ENCODE data around the gene C1QC.

C1QC gene

DNA sequence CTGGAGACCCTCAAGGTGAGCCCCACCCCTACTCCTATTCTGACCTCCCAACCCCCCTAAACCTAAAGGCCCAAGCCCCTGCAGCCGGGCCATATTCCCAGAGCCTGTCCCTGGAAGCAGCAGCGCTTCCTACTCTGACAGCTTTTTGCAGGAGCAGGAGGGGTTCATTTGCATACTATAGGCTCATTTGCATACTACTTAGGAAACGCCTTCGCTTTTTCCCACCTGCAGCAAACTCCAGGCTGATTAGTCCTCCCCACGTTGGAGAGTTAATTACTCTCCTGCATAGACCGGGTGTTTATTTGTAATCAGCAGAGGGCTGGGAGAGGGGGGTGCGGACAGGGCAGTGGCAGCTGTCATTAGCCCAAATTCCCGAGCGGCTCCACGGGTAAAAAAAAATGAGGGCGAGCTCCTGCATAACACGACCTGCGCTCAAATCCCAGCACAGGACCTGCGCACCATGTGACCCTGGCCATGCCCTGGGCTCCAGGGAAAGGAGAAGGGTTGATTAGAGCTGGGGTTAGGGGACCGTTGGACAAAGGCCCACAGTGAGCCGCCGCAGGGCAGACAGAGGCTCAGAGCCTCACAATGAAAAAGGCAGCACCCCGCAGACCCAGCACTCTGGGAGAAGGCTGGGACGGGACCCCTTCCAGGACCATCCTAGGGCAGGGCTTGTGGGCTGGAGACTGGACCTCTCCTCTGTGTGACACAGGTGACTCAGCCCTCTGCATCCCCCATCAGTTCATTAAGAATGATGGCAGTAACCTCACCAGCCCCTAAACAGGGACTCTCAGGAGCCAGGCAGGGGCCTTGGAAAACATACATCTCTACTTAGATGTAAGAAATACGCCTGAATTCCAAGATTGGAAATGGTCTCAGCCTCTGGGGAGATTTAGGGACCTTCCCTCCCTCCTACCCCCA, 16.9 kb upstream of the C1QC start:
- TF ChIP-seq, protein P1, sequence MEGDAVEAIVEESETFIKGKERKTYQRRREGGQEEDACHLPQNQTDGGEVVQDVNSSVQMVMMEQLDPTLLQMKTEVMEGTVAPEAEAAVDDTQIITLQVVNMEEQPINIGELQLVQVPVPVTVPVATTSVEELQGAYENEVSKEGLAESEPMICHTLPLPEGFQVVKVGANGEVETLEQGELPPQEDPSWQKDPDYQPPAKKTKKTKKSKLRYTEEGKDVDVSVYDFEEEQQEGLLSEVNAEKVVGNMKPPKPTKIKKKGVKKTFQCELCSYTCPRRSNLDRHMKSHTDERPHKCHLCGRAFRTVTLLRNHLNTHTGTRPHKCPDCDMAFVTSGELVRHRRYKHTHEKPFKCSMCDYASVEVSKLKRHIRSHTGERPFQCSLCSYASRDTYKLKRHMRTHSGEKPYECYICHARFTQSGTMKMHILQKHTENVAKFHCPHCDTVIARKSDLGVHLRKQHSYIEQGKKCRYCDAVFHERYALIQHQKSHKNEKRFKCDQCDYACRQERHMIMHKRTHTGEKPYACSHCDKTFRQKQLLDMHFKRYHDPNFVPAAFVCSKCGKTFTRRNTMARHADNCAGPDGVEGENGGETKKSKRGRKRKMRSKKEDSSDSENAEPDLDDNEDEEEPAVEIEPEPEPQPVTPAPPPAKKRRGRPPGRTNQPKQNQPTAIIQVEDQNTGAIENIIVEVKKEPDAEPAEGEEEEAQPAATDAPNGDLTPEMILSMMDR (IDR thresholded peaks at IDR 0.05; ENCODE audit: insufficient read depth, low read depth, low read length, missing control alignments), result no peak
- DNase-seq (ENCODE audit: low read depth), result no peak
- no peak overlapping the region for H3K4me3 ChIP-seq (ENCODE audit: low read length)

GRCh38 chr1:22627331-22627730, 16.1 kb upstream of the C1QC start:
- no peak for DNase-seq (ENCODE audit: low read depth)
- H3K4me3 ChIP-seq (ENCODE audit: low read length), result no peak overlapping the region
- TF ChIP-seq, protein P1 (IDR thresholded peaks at IDR 0.05; ENCODE audit: insufficient read depth, low read depth, low read length, missing control alignments), result no peak

DNA sequence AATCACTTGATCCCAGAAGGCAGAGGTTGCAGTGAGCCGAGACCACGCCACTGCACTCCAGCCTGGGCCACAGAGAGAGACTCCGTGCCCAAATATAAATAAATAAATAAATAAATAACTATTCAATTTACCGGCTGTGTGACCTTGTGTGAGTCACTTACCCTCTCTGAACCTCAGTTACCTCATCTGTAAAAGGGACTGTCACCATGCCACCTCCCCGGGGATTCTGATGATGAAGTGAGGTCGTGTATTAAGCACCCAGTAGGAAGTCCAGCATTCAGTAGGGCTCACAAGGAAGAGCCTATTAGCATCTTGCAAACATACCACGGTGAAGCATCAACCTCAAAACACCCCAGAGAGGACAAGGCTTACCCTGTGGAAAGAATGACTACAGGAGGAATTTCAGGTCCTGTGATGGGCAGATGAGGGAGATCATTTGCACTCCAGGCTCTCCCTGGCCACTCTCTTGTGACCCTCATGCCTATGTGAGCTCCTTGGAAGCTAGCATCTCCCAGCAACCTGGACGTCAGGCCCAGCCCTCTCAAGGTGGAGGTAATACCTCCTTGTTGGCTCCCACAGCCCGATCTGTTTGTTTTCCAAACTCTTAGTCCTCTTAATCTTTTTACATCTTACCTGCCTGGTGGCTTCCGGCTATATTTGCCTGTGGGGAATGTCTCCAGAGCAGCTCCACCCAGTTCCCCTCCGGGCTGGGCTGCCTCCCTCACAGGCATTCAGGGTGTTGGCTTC, 14.6 kb upstream of the C1QC start:
- TF ChIP-seq, protein P1 (IDR thresholded peaks at IDR 0.05; ENCODE audit: insufficient read depth, low read depth, low read length, missing control alignments), result no peak
- DNase-seq (ENCODE audit: low read depth), result no peak
- H3K4me3 ChIP-seq (ENCODE audit: low read length), result no peak overlapping the region

- TF ChIP-seq, protein P1 (IDR thresholded peaks at IDR 0.05; ENCODE audit: insufficient read depth, low read depth, low read length, missing control alignments), result no peak
- DNase-seq (ENCODE audit: low read depth), result no peak
- H3K4me3 ChIP-seq (ENCODE audit: low read length), result no peak overlapping the region
Measured at GRCh38 chr1:22629886-22630285, 13.5 kb upstream of the C1QC start.

DNA sequence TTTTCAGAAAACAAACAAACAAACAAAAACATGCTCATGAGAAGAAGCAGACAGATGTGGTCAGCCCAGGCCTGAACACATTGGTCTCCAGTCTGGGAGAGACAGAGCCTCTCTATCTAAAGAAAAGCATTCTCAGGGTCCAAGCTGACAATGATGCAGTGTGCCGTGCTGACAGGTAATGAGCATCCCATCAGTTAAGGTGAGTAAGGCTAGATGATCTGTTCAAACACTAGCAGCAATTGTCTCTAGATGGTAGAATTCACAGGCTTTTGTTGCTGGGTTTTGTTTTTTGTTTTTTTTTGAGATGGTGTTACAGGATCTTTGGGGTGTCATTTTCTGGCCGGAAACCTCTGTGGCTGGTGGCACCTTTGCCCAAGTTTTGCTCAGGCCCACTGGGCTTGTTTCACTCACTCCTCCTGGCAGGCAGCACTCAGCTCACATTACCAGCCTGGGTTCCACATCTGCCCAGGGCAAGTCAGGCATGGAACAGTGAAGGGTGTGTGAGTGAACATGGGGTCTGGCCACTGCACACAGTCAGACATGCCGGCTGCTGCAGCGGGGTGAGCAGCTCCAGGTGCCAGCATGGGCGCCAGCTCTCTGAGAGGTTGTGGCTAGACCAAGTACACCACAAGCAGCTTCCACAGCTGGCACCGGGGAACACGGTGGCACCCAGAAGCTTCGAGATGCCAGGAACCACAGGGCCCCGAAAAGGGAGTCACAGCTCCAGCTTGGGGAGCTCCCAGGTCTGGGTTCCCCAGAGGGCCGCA, 9.6 kb upstream of the C1QC start:
- TF ChIP-seq, protein P1 (IDR thresholded peaks at IDR 0.05; ENCODE audit: insufficient read depth, low read depth, low read length, missing control alignments), result no peak
- no peak for DNase-seq (ENCODE audit: low read depth)
- H3K4me3 ChIP-seq (ENCODE audit: low read length), result no peak overlapping the region

DNA sequence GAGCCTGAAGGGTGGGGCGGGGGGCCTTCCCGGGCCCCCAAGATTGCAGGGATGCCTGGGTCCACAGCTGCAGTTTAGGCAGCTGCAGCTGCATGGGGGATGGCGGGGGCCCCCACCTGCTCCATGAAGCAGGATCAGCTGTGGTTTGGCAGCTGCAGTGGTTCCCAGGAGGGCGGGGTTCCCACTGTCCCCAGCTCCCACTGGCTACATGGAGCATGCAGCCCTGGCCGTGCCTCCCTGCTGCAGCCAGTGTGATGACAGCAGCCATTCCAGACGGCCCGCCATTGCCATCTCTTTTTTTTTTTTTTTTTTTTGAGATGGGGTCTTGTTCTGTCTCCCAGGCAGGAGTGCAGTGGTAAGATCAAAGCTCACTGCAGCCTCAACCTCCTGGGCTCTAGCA, 8.0 kb upstream of the C1QC start:
- no peak overlapping the region for H3K4me3 ChIP-seq (ENCODE audit: low read length)
- no peak for DNase-seq (ENCODE audit: low read depth)
- TF ChIP-seq, protein P1 (IDR thresholded peaks at IDR 0.05; ENCODE audit: insufficient read depth, low read depth, low read length, missing control alignments), result no peak

All from epithelial cell of esophagus (primary cell).